ENCODE data around the gene EEPD1.

DNA sequence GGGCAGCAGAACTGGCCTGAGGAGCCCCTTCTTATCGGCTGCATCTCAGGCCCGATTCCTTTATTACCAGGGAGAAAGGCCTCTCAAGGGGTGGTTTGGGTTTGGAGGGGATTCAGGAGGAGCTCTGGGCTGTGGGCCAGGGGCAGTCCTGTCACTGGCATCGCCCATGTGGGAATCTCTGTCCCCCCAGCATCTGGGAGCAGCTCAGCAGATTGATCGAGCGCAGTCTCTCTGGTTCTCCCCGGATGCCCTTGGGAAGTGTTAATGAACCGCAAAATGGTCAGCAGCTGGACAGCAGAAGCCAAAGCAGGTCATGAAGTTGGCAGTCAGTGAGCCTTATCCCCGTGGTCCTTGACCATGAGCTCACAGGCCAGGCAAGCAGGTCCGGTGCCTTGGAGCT is 132.2 kb downstream of the EEPD1 start:
- no peak for TF ChIP-seq POLR2A (IDR thresholded peaks at IDR 0.05)
- TF ChIP-seq, protein P1, sequence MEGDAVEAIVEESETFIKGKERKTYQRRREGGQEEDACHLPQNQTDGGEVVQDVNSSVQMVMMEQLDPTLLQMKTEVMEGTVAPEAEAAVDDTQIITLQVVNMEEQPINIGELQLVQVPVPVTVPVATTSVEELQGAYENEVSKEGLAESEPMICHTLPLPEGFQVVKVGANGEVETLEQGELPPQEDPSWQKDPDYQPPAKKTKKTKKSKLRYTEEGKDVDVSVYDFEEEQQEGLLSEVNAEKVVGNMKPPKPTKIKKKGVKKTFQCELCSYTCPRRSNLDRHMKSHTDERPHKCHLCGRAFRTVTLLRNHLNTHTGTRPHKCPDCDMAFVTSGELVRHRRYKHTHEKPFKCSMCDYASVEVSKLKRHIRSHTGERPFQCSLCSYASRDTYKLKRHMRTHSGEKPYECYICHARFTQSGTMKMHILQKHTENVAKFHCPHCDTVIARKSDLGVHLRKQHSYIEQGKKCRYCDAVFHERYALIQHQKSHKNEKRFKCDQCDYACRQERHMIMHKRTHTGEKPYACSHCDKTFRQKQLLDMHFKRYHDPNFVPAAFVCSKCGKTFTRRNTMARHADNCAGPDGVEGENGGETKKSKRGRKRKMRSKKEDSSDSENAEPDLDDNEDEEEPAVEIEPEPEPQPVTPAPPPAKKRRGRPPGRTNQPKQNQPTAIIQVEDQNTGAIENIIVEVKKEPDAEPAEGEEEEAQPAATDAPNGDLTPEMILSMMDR (IDR thresholded peaks at IDR 0.05): no peak

All from uterus (tissue), 2 donors.